H1 (cell line): Measurements from ENCODE around the gene MYH6. TPM values are rescaled to one million over a fixed set of nuclear protein-coding genes. Genes with fewer than 3 reads are reported as not detected.

Experiments used
- CTCF ChIA-PET: fragments of 300-600 bp; sonication (Branson Sonifier 250); formaldehyde crosslinking; loops from one replicate; lab custom pipeline; 2021; ENCODE audit not compliant: partially characterized antibody; lab: Charles Lee
- POLR2A ChIA-PET: fragments of 300-600 bp; sonication (Branson Sonifier 250); formaldehyde crosslinking; loops from one replicate; lab custom pipeline; 2021; ENCODE audit warnings: inconsistent platforms; ENCODE audit not compliant: partially characterized antibody; lab: Charles Lee
- DNase-seq, 2 experiments: peaks; one replicate each; pipeline versions ENCODE4 v3.0.0 to v3.0.0-alpha.2; 2010 to 2022; ENCODE audit warnings: low spot score in 2 of 2, low read depth in 1 of 2, mixed read lengths in 1 of 2
- FAIRE-seq: peaks from 2 replicates; lab custom pipeline; 2011; peaks lifted over from hg19 to GRCh38; lab: Jason Lieb, UNC
- H2AFZ ChIP-seq: 2 replicates; pipeline ENCODE4 v1.8.1; 2012; ENCODE audit warnings: low read length, inconsistent platforms
- H2AK5ac ChIP-seq: 2 replicates; pipeline ENCODE4 v1.6.1; 2013; ENCODE audit warnings: low read depth, low read length
- H2BK120ac ChIP-seq: replicated peaks from 2 replicates; pipeline ENCODE3; 2013; ENCODE audit warnings: low read depth, low read length, inconsistent platforms
- H2BK12ac ChIP-seq: 2 replicates; pipeline ENCODE4 v1.6.1; 2013; ENCODE audit warnings: low read depth, low read length
- H2BK15ac ChIP-seq: 2 replicates; pipeline ENCODE4 v1.6.1; 2013; ENCODE audit warnings: low read length
- H2BK20ac ChIP-seq: 2 replicates; pipeline ENCODE4 v1.6.1; 2013; ENCODE audit warnings: low read length
- H2BK5ac ChIP-seq: 2 replicates; pipeline ENCODE4 v1.6.1; 2013; ENCODE audit warnings: low read depth, low read length
- H3K14ac ChIP-seq: 2 replicates; pipeline ENCODE4 v1.6.1; 2013; ENCODE audit warnings: inconsistent platforms; ENCODE audit not compliant: insufficient read length
- H3K18ac ChIP-seq: 2 replicates; pipeline ENCODE4 v1.6.1; 2013; ENCODE audit warnings: low read length; ENCODE audit errors: extremely low read depth
- H3K23ac ChIP-seq: 2 replicates; pipeline ENCODE4 v1.6.1; 2013; ENCODE audit warnings: inconsistent platforms; ENCODE audit not compliant: insufficient read length
- H3K23me2 ChIP-seq: 2 replicates; pipeline ENCODE4 v1.6.1; 2013; ENCODE audit warnings: low read depth, low read length
- H3K27ac ChIP-seq: 2 replicates; pipeline ENCODE4 v1.6.1; 2011; ENCODE audit warnings: low read depth, low read length, inconsistent platforms
- H3K27me3 ChIP-seq, 4 experiments: replicated peaks in 1 of 4; 1 replicate in 1 of 4; 2 replicates in 3 of 4; pipeline versions ENCODE4 v1.6.1 to v1.8.1; 2011 to 2013; ENCODE audit warnings: low read length in 3 of 4, mild to moderate bottlenecking in 3 of 4, inconsistent platforms in 2 of 4, mixed read lengths in 2 of 4, moderate library complexity in 1 of 4; ENCODE audit not compliant: control insufficient read depth in 3 of 4, insufficient read depth in 3 of 4; ENCODE audit errors: extremely low read depth in 1 of 4
- H3K36me3 ChIP-seq, 4 experiments: 2 replicates each; pipeline versions ENCODE4 v1.6.1 to v1.8.1; 2011 to 2013; ENCODE audit warnings: mild to moderate bottlenecking in 4 of 4, low read length in 3 of 4, moderate library complexity in 2 of 4, control low read depth in 1 of 4, inconsistent platforms in 1 of 4; ENCODE audit not compliant: insufficient read depth in 4 of 4, control insufficient read depth in 2 of 4
- H3K4ac ChIP-seq: replicated peaks from 2 replicates; pipeline ENCODE3; 2013; ENCODE audit warnings: low read length, low read depth, mixed read lengths, inconsistent platforms; ENCODE audit not compliant: insufficient read length
- H3K4me1 ChIP-seq, 4 experiments: replicated peaks in 1 of 4; 1 replicate in 1 of 4; 2 replicates in 3 of 4; pipeline versions ENCODE4 v1.6.1 to v1.8.1; 2011 to 2013; ENCODE audit warnings: low read length in 3 of 4, inconsistent platforms in 2 of 4, mixed read lengths in 1 of 4; ENCODE audit not compliant: insufficient read depth in 4 of 4, control insufficient read depth in 3 of 4
- H3K4me2 ChIP-seq, 2 experiments: 2 replicates each; pipeline versions ENCODE4 v1.6.1 to v1.8.1; 2011 to 2013; ENCODE audit warnings: low read depth in 2 of 2, low read length in 2 of 2, control low read depth in 1 of 2, inconsistent platforms in 1 of 2, mild to moderate bottlenecking in 1 of 2; ENCODE audit not compliant: insufficient read depth in 1 of 2
- H3K4me3 ChIP-seq, 4 experiments: fragments of 200-600, 300-600 bp in 1 of 4; sonication (generic), shearing (Covaris generic), sonication (Bioruptor Twin) in 1 of 4; 2 replicates each; pipeline versions ENCODE4 v1.5.1 to v1.8.1; 2011 to 2016; ENCODE audit warnings: low read length in 4 of 4, low read depth in 3 of 4, control low read depth in 2 of 4, inconsistent platforms in 2 of 4, mild to moderate bottlenecking in 2 of 4, mixed read lengths in 1 of 4, moderate library complexity in 1 of 4; ENCODE audit not compliant: insufficient read depth in 2 of 4; ENCODE audit errors: extremely low read depth in 1 of 4
- H3K56ac ChIP-seq: replicated peaks from 2 replicates; pipeline ENCODE3; 2013; ENCODE audit warnings: low read depth, mild to moderate bottlenecking, mixed read lengths, low read length, inconsistent platforms; ENCODE audit not compliant: insufficient read length
- H3K79me1 ChIP-seq: 2 replicates; pipeline ENCODE4 v1.6.1; 2013; ENCODE audit warnings: low read depth, low read length, control low read depth
- H3K79me2 ChIP-seq, 2 experiments: 2 replicates each; pipeline versions ENCODE4 v1.6.1 to v1.8.1; 2012 to 2013; ENCODE audit warnings: low read length in 2 of 2, mild to moderate bottlenecking in 2 of 2, inconsistent platforms in 1 of 2; ENCODE audit not compliant: insufficient read depth in 2 of 2, control insufficient read depth in 1 of 2
- H3K9ac ChIP-seq, 4 experiments: replicated peaks in 1 of 4; 1 replicate in 1 of 4; 2 replicates in 3 of 4; pipeline versions ENCODE4 v1.6.1 to v1.8.1; 2011 to 2013; ENCODE audit warnings: low read depth in 3 of 4, low read length in 3 of 4, control low read depth in 2 of 4, mild to moderate bottlenecking in 2 of 4, moderate library complexity in 2 of 4, inconsistent platforms in 1 of 4; ENCODE audit errors: extremely low read depth in 1 of 4
- H3K9me3 ChIP-seq, 2 experiments: 2 replicates each; pipeline versions ENCODE4 v1.6.1 to v1.8.1; 2012 to 2013; ENCODE audit warnings: mild to moderate bottlenecking in 2 of 2, moderate library complexity in 2 of 2, control low read depth in 1 of 2, inconsistent platforms in 1 of 2, low read depth in 1 of 2, low read length in 1 of 2, mixed read lengths in 1 of 2; ENCODE audit not compliant: insufficient read depth in 2 of 2
- H4K20me1 ChIP-seq, 2 experiments: replicated peaks in 1 of 2; 2 replicates each; pipeline versions ENCODE3 to v1.8.1; 2011 to 2013; ENCODE audit warnings: inconsistent platforms in 2 of 2, low read length in 2 of 2, mild to moderate bottlenecking in 1 of 2; ENCODE audit not compliant: insufficient read depth in 2 of 2, control insufficient read depth in 1 of 2
- H4K5ac ChIP-seq: 2 replicates; pipeline ENCODE4 v1.6.1; 2013; ENCODE audit warnings: low read length, low read depth, mixed read lengths, inconsistent platforms; ENCODE audit not compliant: insufficient read length
- H4K8ac ChIP-seq: 2 replicates; pipeline ENCODE4 v1.8.0; 2013; ENCODE audit warnings: mild to moderate bottlenecking, moderate library complexity, low read length, inconsistent platforms; ENCODE audit not compliant: insufficient read depth; ENCODE audit errors: extremely low read depth
- H4K91ac ChIP-seq: replicated peaks from 2 replicates; pipeline ENCODE3; 2013; ENCODE audit warnings: low read length, mixed read lengths, inconsistent platforms; ENCODE audit not compliant: insufficient read length
- CEBPB ChIP-seq: IDR thresholded peaks from 2 replicates; pipeline ENCODE4 v1.6.1; 2012; ENCODE audit warnings: low read depth, low read length
- JUND ChIP-seq: IDR thresholded peaks from 2 replicates; pipeline ENCODE4 v1.6.1; 2011; ENCODE audit warnings: mild to moderate bottlenecking, improper control_type of control experiment, low read length
- KDM4A ChIP-seq: IDR thresholded peaks from one replicate; pipeline ENCODE4 v1.7.1; 2012; ENCODE audit warnings: low read depth, mild to moderate bottlenecking, moderate library complexity, low read length, inconsistent platforms; ENCODE audit not compliant: severe bottlenecking
- SP1 ChIP-seq: IDR thresholded peaks from 2 replicates; pipeline ENCODE4 v1.6.1; 2011; ENCODE audit warnings: low read depth, low read length
- TEAD4 ChIP-seq: IDR thresholded peaks from 2 replicates; pipeline ENCODE4 v1.6.1; 2012; ENCODE audit warnings: low read depth, low read length, inconsistent platforms, mixed read lengths
- WGBS, 2 experiments: shearing (Covaris generic) in 1 of 2; methylation state at CpG; one replicate each; pipeline versions ENCODE4 v1.1.6 to v1.1.7; 2013 to 2015; ENCODE audit warnings: low lambda C conversion rate in 2 of 2, mixed read lengths in 2 of 2, inconsistent platforms in 1 of 2, low coverage in 1 of 2, missing lambda C conversion rate in 1 of 2; ENCODE audit not compliant: insufficient replicate concordance in 2 of 2, insufficient coverage in 1 of 2, insufficient read length in 1 of 2; ENCODE audit errors: extremely low coverage in 1 of 2, missing lambda C conversion rate in 1 of 2; 5-methylcytosine and 5-hydroxymethylcytosine counted together
- polyA plus RNA-seq, 7 experiments: library from polyadenylated mRNA; depleted of rRNA in 3 of 7; stranded (reverse) in 5 of 7; unstranded in 2 of 7; fragments of >200 nt in 5 of 7; fragments of 200-250 nt in 2 of 7; gene quantifications; 1 replicate in 5 of 7; 2 replicates in 1 of 7; 4 replicates in 1 of 7; pipeline versions ENCODE4 v1.2.1 to v1.2.3, GENCODE V29; 2011 to 2013; ENCODE audit warnings: missing spikeins in 2 of 7, mixed read lengths in 2 of 7
- total RNA-seq: library from RNA; stranded (reverse); fragmentation: NEBNext Ultra II Directional; extraction: Animal tissue kit (Norgen Biotek cat#: 25700); gene quantifications from 2 replicates; pipeline ENCODE4 v1.2.1, GENCODE V29; 2021

Gene MYH6
- total and polyA plus RNA-seq, 2 of the 8 experiments (the other 6 are each of a cell fraction or from before 2014, with no cell fraction given), result 0.03 TPM; not detected in 1

- Histone ChIP-seq H2BK120ac (no peak overlapping the region), H3K9ac (no peak overlapping the region), H2AK5ac (no peak overlapping the region), H3K9me3 (no peaks in the 10 kb centered on the region; a peak in 1 of 4 replicates), H2AFZ (no peak overlapping the region), H3K36me3 (no peaks in the 10 kb centered on the region), H2BK20ac (no peak overlapping the region), H3K4me3 (no peak overlapping the region), H3K79me1 (no peaks in the 10 kb centered on the region), H3K27me3 (no peaks in the 10 kb centered on the region), H3K27ac (no peak overlapping the region), H2BK12ac (no peak overlapping the region), H3K4me2 (no peak overlapping the region), H4K5ac (no peak overlapping the region), H4K8ac (no peak overlapping the region), H3K56ac (no peak overlapping the region), H4K91ac (no peak overlapping the region), H2BK5ac (no peak overlapping the region), H2BK15ac (no peak overlapping the region), H4K20me1 (no peaks in the 10 kb centered on the region), H3K4ac (no peak overlapping the region), H3K18ac (no peak overlapping the region), H3K79me2 (no peaks in the 10 kb centered on the region), H3K14ac (no peak overlapping the region), H3K4me1 (peaks cover 0 to 2% (median 0%) of the 10 kb centered on the region in 4 experiments; a peak in 2 of 7 replicates), H3K23ac (no peak overlapping the region), H3K23me2 (no peaks in the 10 kb centered on the region)
- ChIA-PET POLR2A (interaction anchor here (1.0 kb wide), 1 partner anchor 13 kb away, joined by 3 read pairs; no protein-coding TSS in a partner anchor), CTCF (interaction anchor here (0.7 to 2.5 kb wide), 7 partner anchors 11 to 92 kb away, joined by 3 to 11 read pairs (median 3); no protein-coding TSS in a partner anchor)
- FAIRE-seq (peak; percentile 24), DNase-seq (no peak)
- WGBS, 2 experiments, result 77% methylated on average over 2 of the region's 2 CpGs; no CpG with 5 or more reads in 1 of the 2 experiments
- TF ChIP-seq CEBPB (peak; percentile 97), KDM4A (no peak), SP1 (no peak), JUND (0 out of 2 replicates have a peak, but pooled peaks have one; percentile 21), TEAD4 (0 out of 2 replicates have a peak, but pooled peaks have one; percentile 19)
These were observed 42.3 kb upstream of the MYH6 start for GRCh38 chr14:23450379-23450778.
